IPS-20b (cell line): Measurements from ENCODE around the gene BCAS1.

Source experiments
- H3K27ac ChIP-seq: one replicate; pipeline ENCODE4 v1.5.1; 2013; ENCODE audit warnings: low read length
- H3K27me3 ChIP-seq: 2 replicates; pipeline ENCODE4 v1.6.1; 2013; ENCODE audit warnings: mild to moderate bottlenecking, low read length, inconsistent platforms; ENCODE audit not compliant: insufficient read depth
- H3K36me3 ChIP-seq: 2 replicates; pipeline ENCODE4 v1.6.1; 2013; ENCODE audit warnings: low read depth, mild to moderate bottlenecking, inconsistent platforms, low read length, moderate library complexity; ENCODE audit not compliant: insufficient read depth
- H3K4me1 ChIP-seq: 2 replicates; pipeline ENCODE4 v1.6.1; 2013; ENCODE audit warnings: mild to moderate bottlenecking, control low read depth, inconsistent platforms, low read length, moderate library complexity; ENCODE audit not compliant: insufficient read depth
- H3K4me3 ChIP-seq: 2 replicates; pipeline ENCODE4 v1.5.1; 2013; ENCODE audit warnings: mild to moderate bottlenecking, low read length, inconsistent platforms
- H3K9ac ChIP-seq: 2 replicates; pipeline ENCODE4 v1.6.1; 2013; ENCODE audit warnings: low read depth, mild to moderate bottlenecking, inconsistent platforms, low read length, moderate library complexity
- H3K9me3 ChIP-seq: 2 replicates; pipeline ENCODE4 v1.6.1; 2013; ENCODE audit warnings: mild to moderate bottlenecking, low read depth, low read length, inconsistent platforms; ENCODE audit not compliant: insufficient read depth

BCAS1 gene

GRCh38 chr20:54056762-54057639 is 13.4 kb downstream of the BCAS1 start:
- no peaks in the 10 kb centered on the region for H3K36me3 ChIP-seq
- H3K4me1 ChIP-seq = no peaks in the 10 kb centered on the region
- no peaks in the 10 kb centered on the region for H3K9me3 ChIP-seq
- no peak overlapping the region for H3K9ac ChIP-seq
- H3K27ac ChIP-seq = no peak overlapping the region
- H3K4me3 ChIP-seq = no peak overlapping the region
- H3K27me3 ChIP-seq = no peaks in the 10 kb centered on the region

GRCh38 chr20:54054516-54054915 is 15.9 kb downstream of the BCAS1 start:
- no peaks in the 10 kb centered on the region; the same call in 1 of the 2 replicates for H3K9me3 ChIP-seq
- H3K4me1 ChIP-seq = no peaks in the 10 kb centered on the region
- H3K36me3 ChIP-seq = no peaks in the 10 kb centered on the region
- no peak overlapping the region for H3K9ac ChIP-seq
- no peak overlapping the region for H3K27ac ChIP-seq
- no peaks in the 10 kb centered on the region for H3K27me3 ChIP-seq
- no peak overlapping the region for H3K4me3 ChIP-seq

GRCh38 chr20:54051068-54051467 is 19.3 kb downstream of the BCAS1 start:
- Histone ChIP-seq H3K9me3 (no peaks in the 10 kb centered on the region; the same call in 1 of the 2 replicates), H3K4me1 (no peaks in the 10 kb centered on the region), H3K36me3 (no peaks in the 10 kb centered on the region), H3K27ac (no peak overlapping the region), H3K9ac (no peak overlapping the region), H3K4me3 (no peak overlapping the region), H3K27me3 (no peaks in the 10 kb centered on the region)

GRCh38 chr20:54048891-54049545 is 21.4 kb downstream of the BCAS1 start:
- no peak overlapping the region for H3K9ac ChIP-seq
- no peaks in the 10 kb centered on the region for H3K4me1 ChIP-seq
- H3K27ac ChIP-seq = no peak overlapping the region
- H3K9me3 ChIP-seq = no peaks in the 10 kb centered on the region; the same call in 1 of the 2 replicates
- no peaks in the 10 kb centered on the region for H3K36me3 ChIP-seq
- no peak overlapping the region for H3K4me3 ChIP-seq
- H3K27me3 ChIP-seq = no peaks in the 10 kb centered on the region

- Histone ChIP-seq H3K9me3 (no peaks in the 10 kb centered on the region; the same call in 1 of the 2 replicates), H3K9ac (no peak overlapping the region), H3K27ac (no peak overlapping the region), H3K36me3 (no peaks in the 10 kb centered on the region), H3K4me1 (no peaks in the 10 kb centered on the region), H3K27me3 (no peaks in the 10 kb centered on the region), H3K4me3 (no peak overlapping the region)
Observed at GRCh38 chr20:54048481-54048880, 21.9 kb downstream of the BCAS1 start.

GRCh38 chr20:54047720-54048119 is 22.7 kb downstream of the BCAS1 start:
- H3K4me1 ChIP-seq = no peaks in the 10 kb centered on the region

GRCh38 chr20:54047048-54047447 is 23.3 kb downstream of the BCAS1 start:
- Histone ChIP-seq H3K36me3 (no peaks in the 10 kb centered on the region), H3K27ac (no peak overlapping the region), H3K4me3 (no peak overlapping the region), H3K4me1 (no peaks in the 10 kb centered on the region), H3K27me3 (no peaks in the 10 kb centered on the region), H3K9ac (no peak overlapping the region), H3K9me3 (no peaks in the 10 kb centered on the region; the same call in 1 of the 2 replicates)

More at GRCh38 chr20:54047720-54048119, 22.7 kb downstream of the BCAS1 start:
- no peaks in the 10 kb centered on the region for H3K27me3 ChIP-seq
- no peak overlapping the region for H3K4me3 ChIP-seq
- H3K27ac ChIP-seq = no peak overlapping the region
- no peak overlapping the region for H3K9ac ChIP-seq
- H3K9me3 ChIP-seq = no peaks in the 10 kb centered on the region; the same call in 1 of the 2 replicates
- H3K36me3 ChIP-seq = no peaks in the 10 kb centered on the region

GRCh38 chr20:54044156-54044555 is 26.2 kb downstream of the BCAS1 start:
- H3K36me3 ChIP-seq = no peaks in the 10 kb centered on the region
- H3K4me3 ChIP-seq = no peak overlapping the region
- H3K27ac ChIP-seq = no peak overlapping the region
- H3K9me3 ChIP-seq = no peaks in the 10 kb centered on the region
- no peaks in the 10 kb centered on the region for H3K27me3 ChIP-seq
- H3K4me1 ChIP-seq = no peaks in the 10 kb centered on the region
- H3K9ac ChIP-seq = no peak overlapping the region

- no peaks in the 10 kb centered on the region for H3K9me3 ChIP-seq
- no peaks in the 10 kb centered on the region for H3K36me3 ChIP-seq
- no peak overlapping the region for H3K4me3 ChIP-seq
- H3K27ac ChIP-seq = no peak overlapping the region
- H3K4me1 ChIP-seq = no peaks in the 10 kb centered on the region
- H3K9ac ChIP-seq = no peak overlapping the region
- no peaks in the 10 kb centered on the region for H3K27me3 ChIP-seq
Observed at GRCh38 chr20:54043076-54043967, 27.1 kb downstream of the BCAS1 start.

GRCh38 chr20:54042021-54042420 is 28.4 kb downstream of the BCAS1 start:
- H3K27me3 ChIP-seq = no peaks in the 10 kb centered on the region
- no peaks in the 10 kb centered on the region for H3K9me3 ChIP-seq
- no peak overlapping the region for H3K27ac ChIP-seq
- H3K4me1 ChIP-seq = no peaks in the 10 kb centered on the region
- no peak overlapping the region for H3K9ac ChIP-seq
- H3K4me3 ChIP-seq = no peak overlapping the region
- H3K36me3 ChIP-seq = no peaks in the 10 kb centered on the region

- H3K27ac ChIP-seq = no peak overlapping the region
- no peaks in the 10 kb centered on the region for H3K27me3 ChIP-seq
- no peaks in the 10 kb centered on the region for H3K4me1 ChIP-seq
- H3K9me3 ChIP-seq = no peaks in the 10 kb centered on the region
- no peak overlapping the region for H3K4me3 ChIP-seq
- no peak overlapping the region for H3K9ac ChIP-seq
- H3K36me3 ChIP-seq = no peaks in the 10 kb centered on the region
Observed at GRCh38 chr20:54041336-54041735, 29.1 kb downstream of the BCAS1 start.
